ENCODE results near the gene SLC39A7. TPM values are rescaled to one million over a fixed set of nuclear protein-coding genes. Genes with fewer than 3 reads are reported as not detected.

Gene SLC39A7
- total and polyA plus RNA-seq, 2 of the 13 experiments (the other 11 are each of a cell fraction or from before 2014, with no cell fraction given): 142 to 229 TPM

DNA sequence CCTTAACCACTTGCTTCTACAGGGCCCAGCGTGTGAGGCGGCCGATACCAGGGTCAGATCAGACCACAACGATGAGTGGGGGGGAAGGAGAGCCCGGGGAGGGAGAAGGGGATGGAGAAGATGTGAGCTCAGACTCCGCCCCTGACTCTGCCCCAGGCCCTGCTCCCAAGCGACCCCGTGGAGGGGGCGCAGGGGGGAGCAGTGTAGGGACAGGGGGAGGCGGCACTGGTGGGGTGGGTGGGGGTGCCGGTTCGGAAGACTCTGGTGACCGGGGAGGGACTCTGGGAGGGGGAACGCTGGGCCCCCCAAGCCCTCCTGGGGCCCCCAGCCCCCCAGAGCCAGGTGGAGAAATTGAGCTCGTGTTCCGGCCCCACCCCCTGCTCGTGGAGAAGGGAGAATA is 10.5 kb downstream of the SLC39A7 start:
- ChIA-PET POLR2A (no interaction called here), CTCF (ENCODE audit: low intra/inter-chr PET ratio, low total read pairs) (no interaction called here)
- DNase-seq (ENCODE audit: low spot score): no peak
- H3K79me2 ChIP-seq (ENCODE audit: insufficient read depth, low read length): peaks cover 3% of the 10 kb centered on the region
- no peak for FAIRE-seq
- H3K4me2 ChIP-seq (ENCODE audit: low read depth, low read length): no peak overlapping the region
- no peak overlapping the region for H3K27ac ChIP-seq (ENCODE audit: extremely low read length, insufficient read depth, low read length)
- no peaks in the 10 kb centered on the region for H4K20me1 ChIP-seq (ENCODE audit: insufficient read depth, low read length)
- H3K36me3 ChIP-seq (replicated peaks in 1 of 2; ENCODE audit: control insufficient read depth in 1 of 2, insufficient read depth in 2 of 2, low read length in 2 of 2): peaks cover 2 to 9% of the 10 kb centered on the region in 2 experiments; a peak in 4 of 5 replicates
- H3K4me3 ChIP-seq (replicated peaks in 1 of 3; ENCODE audit: insufficient read depth in 1 of 3, low read depth in 2 of 3, low read length in 3 of 3): no peak overlapping the region
- in situ Hi-C loops (cut with HindIII; ENCODE audit: extremely low pct_ligation_motif_present, low pct_unique_long_range_greater_than_20kb) (no loop called here), intact Hi-C loops (cut with micrococcal nuclease; ENCODE audit: unreplicated experiment) (no loop called here)
- H3K4me1 ChIP-seq (ENCODE audit: insufficient read depth, low read length): peaks cover 46% of the 10 kb centered on the region
- no peak overlapping the region for H2AFZ ChIP-seq (ENCODE audit: low read length)
- H3K27me3 ChIP-seq (ENCODE audit: control insufficient read depth in 1 of 2, insufficient read depth in 2 of 2, low read length in 2 of 2): peaks cover 9 to 29% of the 10 kb centered on the region in 2 experiments; a peak in 4 of 5 replicates
- ATAC-seq: no peak
- H3K9me3 ChIP-seq (ENCODE audit: low read length): no peaks in the 10 kb centered on the region
- no TSS peak for BruUV-seq (replicated peaks)
- no peak overlapping the region for H3K9ac ChIP-seq (ENCODE audit: insufficient read depth, low read depth, low read length)
- 92% methylated on average over 17 of the region's 17 CpGs for WGBS (ENCODE audit: low lambda C conversion rate)
- TF ChIP-seq, protein P1, sequence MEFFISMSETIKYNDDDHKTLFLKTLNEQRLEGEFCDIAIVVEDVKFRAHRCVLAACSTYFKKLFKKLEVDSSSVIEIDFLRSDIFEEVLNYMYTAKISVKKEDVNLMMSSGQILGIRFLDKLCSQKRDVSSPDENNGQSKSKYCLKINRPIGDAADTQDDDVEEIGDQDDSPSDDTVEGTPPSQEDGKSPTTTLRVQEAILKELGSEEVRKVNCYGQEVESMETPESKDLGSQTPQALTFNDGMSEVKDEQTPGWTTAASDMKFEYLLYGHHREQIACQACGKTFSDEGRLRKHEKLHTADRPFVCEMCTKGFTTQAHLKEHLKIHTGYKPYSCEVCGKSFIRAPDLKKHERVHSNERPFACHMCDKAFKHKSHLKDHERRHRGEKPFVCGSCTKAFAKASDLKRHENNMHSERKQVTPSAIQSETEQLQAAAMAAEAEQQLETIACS (CRISPR knock-in tag; IDR thresholded peaks at IDR 0.05): no peak
- TF ChIP-seq ZNF136 (CRISPR knock-in tag; IDR thresholded peaks at IDR 0.05; ENCODE audit: low read depth): no peak
- no peak for TF ChIP-seq U2AF2 (IDR thresholded peaks at IDR 0.05; ENCODE audit: low read depth, low read length)
- no peak for TF ChIP-seq GMEB2 (CRISPR knock-in tag; IDR thresholded peaks at IDR 0.05; ENCODE audit: low read depth)
- TF ChIP-seq PHB2 (IDR thresholded peaks at IDR 0.05; ENCODE audit: partially characterized antibody): no peak
- no peak for TF ChIP-seq ZNF605 (CRISPR knock-in tag; IDR thresholded peaks at IDR 0.05)
- TF ChIP-seq PLRG1 (conservative IDR thresholded peaks at IDR 0.05): no peak
- TF ChIP-seq ZNF17 (CRISPR knock-in tag; IDR thresholded peaks at IDR 0.05): no peak
- no peak for TF ChIP-seq ZNF7 (CRISPR knock-in tag; IDR thresholded peaks at IDR 0.05)
- TF ChIP-seq ZNF101 (CRISPR knock-in tag; IDR thresholded peaks at IDR 0.05; ENCODE audit: borderline replicate concordance, low read depth): no peak
- no peak for TF ChIP-seq MTF1 (CRISPR knock-in tag; IDR thresholded peaks at IDR 0.05)
- TF ChIP-seq SMC3 (IDR thresholded peaks at IDR 0.05; ENCODE audit: low read length): no peak
- TF ChIP-seq ZNF276 (CRISPR knock-in tag; IDR thresholded peaks at IDR 0.05; ENCODE audit: low read depth): no peak
- TF ChIP-seq HOXA7 (CRISPR knock-in tag; IDR thresholded peaks at IDR 0.05): no peak
- TF ChIP-seq, protein P2, sequence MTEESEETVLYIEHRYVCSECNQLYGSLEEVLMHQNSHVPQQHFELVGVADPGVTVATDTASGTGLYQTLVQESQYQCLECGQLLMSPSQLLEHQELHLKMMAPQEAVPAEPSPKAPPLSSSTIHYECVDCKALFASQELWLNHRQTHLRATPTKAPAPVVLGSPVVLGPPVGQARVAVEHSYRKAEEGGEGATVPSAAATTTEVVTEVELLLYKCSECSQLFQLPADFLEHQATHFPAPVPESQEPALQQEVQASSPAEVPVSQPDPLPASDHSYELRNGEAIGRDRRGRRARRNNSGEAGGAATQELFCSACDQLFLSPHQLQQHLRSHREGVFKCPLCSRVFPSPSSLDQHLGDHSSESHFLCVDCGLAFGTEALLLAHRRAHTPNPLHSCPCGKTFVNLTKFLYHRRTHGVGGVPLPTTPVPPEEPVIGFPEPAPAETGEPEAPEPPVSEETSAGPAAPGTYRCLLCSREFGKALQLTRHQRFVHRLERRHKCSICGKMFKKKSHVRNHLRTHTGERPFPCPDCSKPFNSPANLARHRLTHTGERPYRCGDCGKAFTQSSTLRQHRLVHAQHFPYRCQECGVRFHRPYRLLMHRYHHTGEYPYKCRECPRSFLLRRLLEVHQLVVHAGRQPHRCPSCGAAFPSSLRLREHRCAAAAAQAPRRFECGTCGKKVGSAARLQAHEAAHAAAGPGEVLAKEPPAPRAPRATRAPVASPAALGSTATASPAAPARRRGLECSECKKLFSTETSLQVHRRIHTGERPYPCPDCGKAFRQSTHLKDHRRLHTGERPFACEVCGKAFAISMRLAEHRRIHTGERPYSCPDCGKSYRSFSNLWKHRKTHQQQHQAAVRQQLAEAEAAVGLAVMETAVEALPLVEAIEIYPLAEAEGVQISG (CRISPR knock-in tag; IDR thresholded peaks at IDR 0.05): no peak
- TF ChIP-seq ZSCAN29 (CRISPR knock-in tag; conservative IDR thresholded peaks at IDR 0.05): no peak
- TF ChIP-seq ZNF496 (CRISPR knock-in tag; IDR thresholded peaks at IDR 0.05; ENCODE audit: insufficient replicate concordance): no peak
- TF ChIP-seq ETV5 (CRISPR knock-in tag; IDR thresholded peaks at IDR 0.05; ENCODE audit: borderline replicate concordance): no peak
